GM12873 (cell line): ENCODE measurements around the gene CARNS1.

ENCODE experiments used
- TF ChIP-seq, protein P1 (sequence below): IDR thresholded peaks from 2 replicates; pipeline ENCODE4 v1.5.1; 2012; ENCODE audit warnings: low read depth, mild to moderate bottlenecking, moderate library complexity, low read length, control low read depth; ENCODE audit not compliant: insufficient read depth; ENCODE audit errors: missing control alignments

Gene CARNS1

DNA sequence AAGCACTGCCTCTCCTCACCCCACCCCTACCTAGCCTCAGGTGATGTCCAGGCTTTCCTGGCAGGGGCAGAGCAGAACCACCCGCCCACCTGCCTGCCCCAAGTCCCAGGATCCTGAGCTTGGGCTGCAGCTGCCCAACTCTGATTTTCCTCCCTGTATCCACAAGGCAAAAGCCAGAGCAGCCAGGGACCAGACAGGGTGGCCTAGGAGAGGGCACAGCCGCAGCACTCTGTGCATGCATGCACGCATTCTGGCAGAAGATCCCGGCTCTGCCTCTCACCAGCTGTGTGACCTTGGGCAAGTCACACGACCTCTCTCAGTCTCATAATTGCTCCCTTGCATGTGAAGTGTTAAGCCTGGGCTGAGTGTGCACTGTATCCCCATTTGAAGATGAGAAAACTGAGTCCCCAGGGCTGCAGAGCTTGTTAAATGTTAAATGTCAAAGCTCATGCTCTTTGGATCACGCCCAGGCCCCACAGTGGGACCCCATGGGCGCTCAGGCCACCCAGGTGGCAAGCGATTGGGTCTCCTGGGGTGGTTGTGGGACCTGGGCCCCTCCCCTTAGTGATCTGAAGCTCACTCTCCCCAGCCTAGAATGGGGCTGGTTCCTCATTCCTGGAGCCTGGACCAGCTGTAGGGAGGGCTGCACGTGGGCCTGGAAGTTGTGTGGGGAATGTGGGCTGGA, 2.8 kb upstream of the CARNS1 start:
- TF ChIP-seq, protein P1, sequence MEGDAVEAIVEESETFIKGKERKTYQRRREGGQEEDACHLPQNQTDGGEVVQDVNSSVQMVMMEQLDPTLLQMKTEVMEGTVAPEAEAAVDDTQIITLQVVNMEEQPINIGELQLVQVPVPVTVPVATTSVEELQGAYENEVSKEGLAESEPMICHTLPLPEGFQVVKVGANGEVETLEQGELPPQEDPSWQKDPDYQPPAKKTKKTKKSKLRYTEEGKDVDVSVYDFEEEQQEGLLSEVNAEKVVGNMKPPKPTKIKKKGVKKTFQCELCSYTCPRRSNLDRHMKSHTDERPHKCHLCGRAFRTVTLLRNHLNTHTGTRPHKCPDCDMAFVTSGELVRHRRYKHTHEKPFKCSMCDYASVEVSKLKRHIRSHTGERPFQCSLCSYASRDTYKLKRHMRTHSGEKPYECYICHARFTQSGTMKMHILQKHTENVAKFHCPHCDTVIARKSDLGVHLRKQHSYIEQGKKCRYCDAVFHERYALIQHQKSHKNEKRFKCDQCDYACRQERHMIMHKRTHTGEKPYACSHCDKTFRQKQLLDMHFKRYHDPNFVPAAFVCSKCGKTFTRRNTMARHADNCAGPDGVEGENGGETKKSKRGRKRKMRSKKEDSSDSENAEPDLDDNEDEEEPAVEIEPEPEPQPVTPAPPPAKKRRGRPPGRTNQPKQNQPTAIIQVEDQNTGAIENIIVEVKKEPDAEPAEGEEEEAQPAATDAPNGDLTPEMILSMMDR, result no peak

- TF ChIP-seq, protein P1, result no peak
Observed at GRCh38 chr11:67413266-67413849, 2.1 kb upstream of the CARNS1 start.

DNA sequence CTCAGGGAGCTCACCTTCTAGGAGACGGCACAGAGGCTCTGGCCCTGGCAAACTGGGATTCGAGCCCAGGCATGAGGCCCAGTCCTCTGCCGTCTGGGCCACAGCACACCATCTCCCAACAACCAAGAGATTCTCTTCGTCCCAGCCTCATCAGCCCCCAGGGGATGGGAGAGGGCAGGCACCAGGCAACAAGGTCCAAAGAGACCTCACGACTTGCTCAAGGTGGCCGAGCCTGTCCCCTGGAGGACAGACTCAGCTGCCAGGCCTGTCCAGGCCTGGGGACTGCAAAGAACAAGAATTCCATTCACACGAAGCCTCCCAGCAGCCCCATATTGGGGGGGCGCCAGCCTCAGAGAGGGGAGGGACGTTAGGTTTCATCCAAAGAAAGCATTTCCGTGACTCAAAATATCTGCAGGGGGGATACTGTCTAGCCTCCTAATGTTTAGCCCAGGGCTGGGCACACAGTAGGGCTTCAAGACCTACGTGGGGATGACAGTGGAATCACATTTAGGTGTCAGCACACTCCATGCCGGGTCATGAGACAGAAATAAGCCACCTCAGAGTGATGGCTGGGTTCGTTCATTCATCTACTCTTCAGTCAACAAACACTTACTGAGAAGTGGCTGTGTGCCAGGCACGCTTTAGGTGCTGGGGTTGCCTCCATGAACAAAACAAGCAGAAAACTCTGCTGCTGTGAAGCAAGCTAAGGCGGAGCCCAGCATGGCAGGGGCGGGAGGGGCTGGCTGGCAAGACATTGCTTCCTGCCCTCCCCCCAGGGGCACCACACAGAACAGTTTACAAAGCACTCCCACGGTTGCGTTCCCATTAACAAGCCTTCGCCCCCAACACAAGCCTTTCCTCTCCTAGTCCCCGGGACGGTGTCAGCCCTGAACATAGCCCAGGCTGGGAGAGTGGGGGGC, 1.2 kb downstream of the CARNS1 start:
- TF ChIP-seq, protein P1, result no peak

DNA sequence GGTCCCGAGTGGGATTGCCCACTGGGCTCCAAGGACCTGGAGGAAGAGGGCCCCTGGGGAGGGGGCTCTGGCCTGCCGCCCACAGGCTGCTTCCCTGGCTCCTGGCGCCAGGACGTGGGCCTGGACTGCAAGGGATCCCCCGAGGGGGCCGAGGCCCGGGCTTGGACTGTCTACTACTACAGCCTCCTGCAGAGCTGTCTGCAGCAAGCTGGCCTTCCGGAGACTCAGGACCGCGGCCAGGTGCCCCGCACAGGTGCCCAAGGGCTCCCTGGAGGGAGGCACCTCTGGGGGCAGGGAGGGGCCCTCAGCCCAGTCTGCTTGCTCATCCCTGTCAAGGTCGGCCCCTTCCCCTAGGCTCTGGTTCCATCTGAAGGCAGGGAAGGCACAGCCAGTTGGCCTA, 1.9 kb downstream of the CARNS1 start:
- TF ChIP-seq, protein P1, result no peak

DNA sequence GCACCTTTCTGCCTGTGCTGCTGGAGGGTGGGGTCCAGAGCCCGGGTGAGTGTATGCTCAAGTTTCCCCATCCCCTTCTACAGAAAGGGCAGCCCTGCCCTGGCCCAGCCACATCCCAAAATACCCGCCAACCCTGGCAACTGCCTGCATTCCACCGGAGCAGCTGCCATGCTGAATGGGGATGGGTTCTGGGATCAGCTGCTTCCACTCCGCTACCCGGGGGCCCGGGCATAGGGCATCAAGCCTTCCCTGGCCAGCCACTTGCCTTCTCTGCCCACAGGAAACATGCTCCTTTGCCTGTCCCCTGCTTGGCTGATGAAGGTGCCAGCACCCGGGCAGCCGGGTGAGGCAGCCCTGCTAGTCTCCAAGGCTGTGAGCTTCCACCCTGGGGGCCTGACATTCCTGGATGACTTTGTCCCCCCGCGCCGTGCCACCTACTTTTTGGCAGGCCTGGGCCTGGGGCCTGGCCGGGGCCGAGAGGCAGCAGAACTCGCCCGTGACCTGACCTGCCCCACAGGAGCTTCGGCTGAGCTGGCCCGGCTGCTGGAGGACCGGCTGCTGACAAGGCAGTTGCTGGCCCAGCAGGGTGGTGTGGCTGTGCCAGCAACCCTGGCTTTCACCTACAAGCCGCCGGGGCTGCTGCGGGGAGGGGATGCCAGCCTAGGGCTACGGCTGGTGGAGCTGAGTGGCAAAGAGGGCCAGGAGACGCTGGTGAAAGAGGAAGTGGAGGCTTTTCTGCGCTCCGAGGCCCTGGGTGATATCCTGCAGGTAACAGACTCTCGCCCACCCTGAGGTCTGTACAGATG, 3.2 kb downstream of the CARNS1 start:
- TF ChIP-seq, protein P1, result no peak

DNA sequence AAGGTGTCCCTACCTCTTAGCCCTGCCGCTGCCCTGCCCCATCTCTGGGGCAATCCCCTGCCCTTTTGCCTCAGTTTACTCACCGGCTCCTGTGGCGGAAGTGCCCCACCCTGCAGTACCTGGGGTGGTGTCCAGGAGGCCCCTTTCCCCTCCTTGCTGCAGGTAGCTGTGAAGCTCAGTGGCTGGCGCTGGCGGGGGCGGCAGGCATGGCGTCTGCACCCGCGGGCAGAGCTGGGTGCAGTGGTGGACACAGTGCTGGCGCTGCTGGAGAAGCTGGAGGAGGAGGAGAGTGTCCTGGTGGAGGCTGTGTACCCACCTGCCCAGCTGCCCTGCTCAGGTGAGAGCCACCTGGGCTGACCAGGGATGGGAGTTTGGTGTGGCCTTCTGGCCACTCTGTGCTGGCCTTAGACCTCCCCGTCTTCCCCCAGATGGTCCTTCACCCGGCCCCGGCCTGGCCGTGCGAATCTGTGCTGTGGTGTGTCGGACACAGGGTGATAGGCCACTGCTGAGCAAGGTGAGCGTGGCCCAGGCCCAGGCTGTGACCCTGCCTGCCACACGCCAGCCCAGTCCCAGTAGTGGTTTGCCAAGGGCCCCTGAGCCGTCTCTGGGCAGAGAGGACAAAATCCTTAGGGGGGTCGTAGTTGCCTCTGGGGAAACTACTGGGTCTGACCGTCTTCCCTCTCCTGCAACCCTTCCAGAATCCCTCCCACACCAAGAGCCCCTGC, 4.0 kb downstream of the CARNS1 start:
- TF ChIP-seq, protein P1, result no peak
